B cell (primary cell): ENCODE measurements around the gene SYNGAP1.

Experiments used
- EZH2 ChIP-seq: IDR thresholded peaks from 2 replicates; pipeline ENCODE4 v1.6.1; 2012; ENCODE audit warnings: borderline replicate concordance, low read depth, mild to moderate bottlenecking, moderate library complexity, low read length; ENCODE audit not compliant: insufficient read depth, poor library complexity, severe bottlenecking
- TF ChIP-seq, protein P1 (sequence below): fragments of 200-600 bp; IDR thresholded peaks from one replicate; pipeline ENCODE4 v1.8.0; 2022; ENCODE audit warnings: antibody characterized with exemption, mild to moderate bottlenecking

DNA sequence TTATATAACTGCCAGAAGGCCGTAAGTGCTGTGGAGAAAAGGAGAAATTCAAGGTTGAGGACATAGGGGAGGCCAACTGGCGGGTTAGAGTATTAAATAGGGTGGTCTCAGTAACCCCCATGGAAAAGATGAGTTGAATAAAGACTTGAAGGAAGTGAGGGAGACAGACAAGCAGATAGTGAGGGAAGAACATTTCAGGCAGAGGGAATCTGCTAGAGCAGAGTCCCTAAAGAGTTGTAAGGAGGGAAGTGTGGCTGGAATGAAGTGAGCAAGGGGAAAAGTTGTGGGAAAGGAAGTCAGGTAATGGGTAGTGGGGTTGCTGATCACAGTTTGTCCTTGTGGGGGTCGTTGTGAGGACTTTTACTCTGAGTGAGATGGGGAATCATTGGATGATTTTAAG, 26.9 kb upstream of the SYNGAP1 start:
- TF ChIP-seq, protein P1, sequence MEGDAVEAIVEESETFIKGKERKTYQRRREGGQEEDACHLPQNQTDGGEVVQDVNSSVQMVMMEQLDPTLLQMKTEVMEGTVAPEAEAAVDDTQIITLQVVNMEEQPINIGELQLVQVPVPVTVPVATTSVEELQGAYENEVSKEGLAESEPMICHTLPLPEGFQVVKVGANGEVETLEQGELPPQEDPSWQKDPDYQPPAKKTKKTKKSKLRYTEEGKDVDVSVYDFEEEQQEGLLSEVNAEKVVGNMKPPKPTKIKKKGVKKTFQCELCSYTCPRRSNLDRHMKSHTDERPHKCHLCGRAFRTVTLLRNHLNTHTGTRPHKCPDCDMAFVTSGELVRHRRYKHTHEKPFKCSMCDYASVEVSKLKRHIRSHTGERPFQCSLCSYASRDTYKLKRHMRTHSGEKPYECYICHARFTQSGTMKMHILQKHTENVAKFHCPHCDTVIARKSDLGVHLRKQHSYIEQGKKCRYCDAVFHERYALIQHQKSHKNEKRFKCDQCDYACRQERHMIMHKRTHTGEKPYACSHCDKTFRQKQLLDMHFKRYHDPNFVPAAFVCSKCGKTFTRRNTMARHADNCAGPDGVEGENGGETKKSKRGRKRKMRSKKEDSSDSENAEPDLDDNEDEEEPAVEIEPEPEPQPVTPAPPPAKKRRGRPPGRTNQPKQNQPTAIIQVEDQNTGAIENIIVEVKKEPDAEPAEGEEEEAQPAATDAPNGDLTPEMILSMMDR, result no peak
- no peak for TF ChIP-seq EZH2
